ENCODE data around the gene PDP2.

The PDP2 gene

GRCh38 chr16:66851166-66851964, 28.9 kb upstream of the PDP2 start:
- TF ChIP-seq CTCF (IDR thresholded peaks at IDR 0.05) = no peak
- Histone ChIP-seq H3K79me2 (no peaks in the 10 kb centered on the region), H3K27me3 (ENCODE audit: control insufficient read depth, insufficient read depth, low read length) (no peaks in the 10 kb centered on the region), H3K27ac (no peak overlapping the region), H3K9ac (no peak overlapping the region), H2AFZ (no peak overlapping the region), H3K9me3 (ENCODE audit: control insufficient read depth, low read length) (no peaks in the 10 kb centered on the region), H3K4me2 (ENCODE audit: low read length) (no peak overlapping the region), H3K4me1 (no peaks in the 10 kb centered on the region), H3K36me3 (ENCODE audit: control insufficient read depth, insufficient read depth, low read length) (no peaks in the 10 kb centered on the region), H3K4me3 (ENCODE audit: low read depth, low read length) (no peak overlapping the region)

GRCh38 chr16:66853261-66854139, 26.8 kb upstream of the PDP2 start:
- no peak overlapping the region for H3K27ac ChIP-seq
- TF ChIP-seq CTCF (IDR thresholded peaks at IDR 0.05) = no peak
- H3K9me3 ChIP-seq (ENCODE audit: control insufficient read depth, low read length) = no peaks in the 10 kb centered on the region
- H3K4me3 ChIP-seq (ENCODE audit: low read depth, low read length) = no peak overlapping the region
- H3K27me3 ChIP-seq (ENCODE audit: control insufficient read depth, insufficient read depth, low read length) = no peaks in the 10 kb centered on the region
- no peaks in the 10 kb centered on the region for H3K79me2 ChIP-seq
- no peak overlapping the region for H3K4me2 ChIP-seq (ENCODE audit: low read length)
- H3K36me3 ChIP-seq (ENCODE audit: control insufficient read depth, insufficient read depth, low read length) = no peaks in the 10 kb centered on the region
- H3K4me1 ChIP-seq = no peaks in the 10 kb centered on the region
- no peak overlapping the region for H2AFZ ChIP-seq
- H3K9ac ChIP-seq = no peak overlapping the region

GRCh38 chr16:66856184-66856730, 24.1 kb upstream of the PDP2 start:
- no peaks in the 10 kb centered on the region for H3K27me3 ChIP-seq (ENCODE audit: control insufficient read depth, insufficient read depth, low read length)
- H3K79me2 ChIP-seq = no peaks in the 10 kb centered on the region
- no peak overlapping the region for H3K4me3 ChIP-seq (ENCODE audit: low read depth, low read length)
- no peaks in the 10 kb centered on the region for H3K9me3 ChIP-seq (ENCODE audit: control insufficient read depth, low read length)
- no peak overlapping the region for H2AFZ ChIP-seq
- no peak overlapping the region for H3K27ac ChIP-seq
- no peaks in the 10 kb centered on the region for H3K36me3 ChIP-seq (ENCODE audit: control insufficient read depth, insufficient read depth, low read length)
- H3K4me2 ChIP-seq (ENCODE audit: low read length) = no peak overlapping the region
- H3K9ac ChIP-seq = no peak overlapping the region
- H3K4me1 ChIP-seq = no peaks in the 10 kb centered on the region
- TF ChIP-seq CTCF (IDR thresholded peaks at IDR 0.05) = no peak

GRCh38 chr16:66856801-66857200, 23.5 kb upstream of the PDP2 start:
- no peaks in the 10 kb centered on the region for H3K9me3 ChIP-seq (ENCODE audit: control insufficient read depth, low read length)
- no peaks in the 10 kb centered on the region for H3K27me3 ChIP-seq (ENCODE audit: control insufficient read depth, insufficient read depth, low read length)
- H3K27ac ChIP-seq = no peak overlapping the region
- no peaks in the 10 kb centered on the region for H3K4me1 ChIP-seq
- no peak overlapping the region for H3K4me2 ChIP-seq (ENCODE audit: low read length)
- no peaks in the 10 kb centered on the region for H3K36me3 ChIP-seq (ENCODE audit: control insufficient read depth, insufficient read depth, low read length)
- no peak overlapping the region for H3K4me3 ChIP-seq (ENCODE audit: low read depth, low read length)
- no peaks in the 10 kb centered on the region for H3K79me2 ChIP-seq
- H2AFZ ChIP-seq = no peak overlapping the region
- H3K9ac ChIP-seq = no peak overlapping the region
- TF ChIP-seq CTCF (IDR thresholded peaks at IDR 0.05) = no peak

Data from parathyroid adenoma (tissue), 2 donors.